Cardiac fibroblast (primary cell): ENCODE data around the gene METRN.
"Not testable (repeated sequence)": the region's sequence is repeated elsewhere in the genome, so short reads cannot be mapped to it uniquely, and the experiment has no call there.

Experiments
- DNase-seq, 2 donors: peaks; one replicate each; pipeline versions ENCODE4 v3.0.0 to v3.0.0-alpha.2; 2010; ENCODE audit warnings: low read depth in 2 of 2
- H3K4me3 ChIP-seq, 2 donors: replicated peaks in 1 of 2; 1 replicate in 1 of 2; 2 replicates in 1 of 2; pipeline ENCODE4 v1.5.1; 2011; ENCODE audit warnings: low read depth in 2 of 2, low read length in 2 of 2, mild to moderate bottlenecking in 2 of 2, moderate library complexity in 1 of 2
- TF ChIP-seq, protein P1 (sequence below): IDR thresholded peaks from one replicate; pipeline ENCODE4 v1.5.1; 2011; ENCODE audit warnings: low read depth, mild to moderate bottlenecking, low read length, inconsistent platforms

METRN gene

DNA sequence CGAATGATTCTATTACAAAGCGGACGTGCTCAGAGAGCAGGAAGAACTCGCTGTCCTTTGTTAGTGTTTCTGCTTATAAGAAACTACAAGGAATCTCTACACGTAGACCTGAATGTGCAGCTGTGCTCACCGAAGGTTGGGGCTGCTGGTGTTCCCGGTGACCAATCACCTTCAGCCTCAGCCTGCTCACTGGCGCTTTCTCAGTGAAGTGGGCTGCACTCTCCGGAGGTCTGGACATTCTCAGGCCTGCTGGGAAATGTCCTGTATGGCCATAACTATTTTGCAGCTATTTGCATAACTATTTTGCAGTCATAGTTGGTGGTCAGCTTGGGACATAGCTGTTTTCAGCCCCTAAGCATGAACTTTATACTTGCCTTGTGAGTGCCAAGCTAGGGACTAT lies 35.6 kb downstream of the METRN start:
- DNase-seq: no peak
- H3K4me3 ChIP-seq: no peak overlapping the region
- TF ChIP-seq, protein P1, sequence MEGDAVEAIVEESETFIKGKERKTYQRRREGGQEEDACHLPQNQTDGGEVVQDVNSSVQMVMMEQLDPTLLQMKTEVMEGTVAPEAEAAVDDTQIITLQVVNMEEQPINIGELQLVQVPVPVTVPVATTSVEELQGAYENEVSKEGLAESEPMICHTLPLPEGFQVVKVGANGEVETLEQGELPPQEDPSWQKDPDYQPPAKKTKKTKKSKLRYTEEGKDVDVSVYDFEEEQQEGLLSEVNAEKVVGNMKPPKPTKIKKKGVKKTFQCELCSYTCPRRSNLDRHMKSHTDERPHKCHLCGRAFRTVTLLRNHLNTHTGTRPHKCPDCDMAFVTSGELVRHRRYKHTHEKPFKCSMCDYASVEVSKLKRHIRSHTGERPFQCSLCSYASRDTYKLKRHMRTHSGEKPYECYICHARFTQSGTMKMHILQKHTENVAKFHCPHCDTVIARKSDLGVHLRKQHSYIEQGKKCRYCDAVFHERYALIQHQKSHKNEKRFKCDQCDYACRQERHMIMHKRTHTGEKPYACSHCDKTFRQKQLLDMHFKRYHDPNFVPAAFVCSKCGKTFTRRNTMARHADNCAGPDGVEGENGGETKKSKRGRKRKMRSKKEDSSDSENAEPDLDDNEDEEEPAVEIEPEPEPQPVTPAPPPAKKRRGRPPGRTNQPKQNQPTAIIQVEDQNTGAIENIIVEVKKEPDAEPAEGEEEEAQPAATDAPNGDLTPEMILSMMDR: no peak

DNA sequence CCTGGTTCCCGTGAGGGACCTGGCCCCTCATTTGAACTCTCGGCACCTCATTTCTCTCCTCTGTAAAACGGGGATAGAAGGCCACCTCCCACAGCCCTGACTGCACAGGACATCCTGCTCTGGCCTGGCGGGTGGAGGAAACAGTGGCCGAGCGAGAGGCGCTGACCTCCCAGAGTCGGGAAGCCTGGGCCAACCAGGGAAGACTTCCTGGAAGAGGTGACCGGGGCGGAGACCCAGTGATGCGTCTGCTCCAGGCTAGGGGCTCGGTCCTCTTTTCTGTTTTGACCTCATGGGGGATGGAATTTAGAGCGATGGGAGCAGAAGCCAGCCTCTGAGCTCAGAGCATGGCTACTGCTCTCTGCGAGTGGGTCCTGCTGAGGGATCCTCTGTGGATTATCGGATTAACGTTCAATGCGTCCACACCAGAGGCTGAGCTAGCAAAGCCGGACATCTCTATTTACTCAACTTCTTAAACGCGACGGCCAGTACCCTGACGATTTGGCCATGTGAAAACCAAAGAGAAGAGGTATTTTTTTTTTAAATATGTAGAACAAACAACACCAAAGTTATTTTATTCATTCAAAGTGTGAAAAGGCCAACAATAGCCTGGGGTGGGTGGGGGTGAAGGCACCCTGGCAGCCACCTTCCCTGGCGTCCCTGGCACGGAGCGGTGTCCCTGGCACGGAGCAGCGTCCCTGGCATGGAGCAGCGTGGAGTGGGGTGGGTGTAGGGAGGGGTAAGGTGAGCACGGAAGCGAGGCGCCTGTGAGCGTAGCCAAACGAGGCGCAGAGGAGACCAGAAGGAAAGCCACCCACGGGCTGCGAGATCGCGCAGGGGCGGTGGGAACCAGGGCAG lies 36.5 kb downstream of the METRN start:
- TF ChIP-seq, protein P1: no peak
- no peak overlapping the region for H3K4me3 ChIP-seq
- no peak for DNase-seq

DNA sequence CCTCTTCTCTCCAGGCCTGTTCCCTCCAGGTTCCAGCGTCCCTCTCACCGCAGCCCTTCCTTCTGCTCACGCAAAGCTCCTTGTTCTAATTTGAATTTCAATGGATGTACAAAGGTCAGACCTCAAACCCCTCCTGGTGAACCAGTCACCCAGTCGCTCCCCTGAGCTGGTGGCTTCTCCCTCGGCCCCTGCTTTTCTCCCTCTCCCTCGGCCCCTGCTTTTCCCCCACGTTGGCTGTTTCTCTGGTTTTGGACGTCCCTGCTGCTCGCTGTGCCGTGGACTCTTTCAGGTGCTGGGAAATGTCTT lies 37.0 kb downstream of the METRN start:
- TF ChIP-seq, protein P1: no peak
- DNase-seq: no peak
- no peak overlapping the region for H3K4me3 ChIP-seq

DNA sequence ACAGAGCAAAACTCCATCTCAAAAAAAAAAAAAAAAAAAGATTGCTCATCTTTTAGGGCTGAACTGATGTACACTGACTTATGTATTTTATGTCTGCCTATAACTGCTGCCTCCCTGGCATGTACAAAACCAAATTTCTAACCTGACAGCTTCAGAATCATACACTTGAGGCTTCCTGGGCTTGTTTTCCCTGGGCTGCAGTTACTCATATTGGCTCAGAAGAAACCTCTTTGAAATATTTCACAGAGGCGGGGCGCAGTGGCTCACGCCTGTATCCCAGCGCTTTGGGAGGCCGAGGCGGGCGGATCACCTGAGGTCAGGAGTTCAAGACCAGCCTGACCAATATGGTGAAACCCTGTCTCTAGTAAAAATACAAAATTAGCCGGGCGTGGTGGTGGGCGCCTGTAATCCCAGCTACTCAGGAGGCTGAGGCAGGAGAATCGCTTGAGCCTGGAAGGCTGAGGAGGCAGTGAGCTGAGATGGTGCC lies 39.2 kb downstream of the METRN start:
- H3K4me3 ChIP-seq, DNase-seq: not testable (repeated sequence)

DNA sequence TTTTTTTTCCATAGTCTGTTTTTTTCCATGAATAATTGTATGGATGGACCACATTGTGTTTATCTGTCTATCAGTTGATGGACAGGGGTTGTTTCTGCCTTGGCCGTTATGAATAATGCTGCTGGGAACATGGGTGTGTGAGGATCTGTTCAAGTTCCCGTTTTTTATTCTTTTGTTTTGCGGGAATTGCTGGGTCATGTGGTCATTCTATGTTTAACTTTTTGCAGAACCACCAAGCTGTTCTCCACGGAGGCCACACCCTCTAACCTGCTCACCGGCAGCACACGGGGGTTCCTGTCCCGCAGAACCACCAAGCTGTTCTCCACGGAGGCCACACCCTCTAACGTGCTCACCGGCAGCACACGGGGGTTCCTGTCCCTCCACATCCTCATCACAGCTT lies 39.7 kb downstream of the METRN start:
- DNase-seq: no peak
- TF ChIP-seq, protein P1: no peak
- no peak overlapping the region for H3K4me3 ChIP-seq

DNA sequence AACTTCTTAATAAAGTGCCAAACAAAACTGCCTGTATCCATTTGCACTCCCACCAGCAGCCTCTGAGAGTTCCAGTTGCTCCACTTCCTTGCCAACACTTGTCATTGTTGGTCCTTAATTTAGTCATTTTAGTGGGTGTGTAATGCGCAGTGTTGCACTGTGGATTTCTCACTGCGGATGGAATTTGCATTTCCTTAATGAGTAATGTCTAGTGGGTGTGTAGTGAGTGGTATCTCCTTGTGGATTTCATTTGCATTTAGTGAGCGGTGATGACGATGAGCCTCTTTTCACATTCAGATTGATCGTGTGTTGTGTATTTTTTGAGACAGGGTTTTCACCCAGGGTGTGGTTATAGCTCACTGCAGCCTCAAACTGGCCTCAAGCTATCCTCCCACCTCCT lies 41.5 kb downstream of the METRN start:
- no peak for DNase-seq
- TF ChIP-seq, protein P1: no peak

DNA sequence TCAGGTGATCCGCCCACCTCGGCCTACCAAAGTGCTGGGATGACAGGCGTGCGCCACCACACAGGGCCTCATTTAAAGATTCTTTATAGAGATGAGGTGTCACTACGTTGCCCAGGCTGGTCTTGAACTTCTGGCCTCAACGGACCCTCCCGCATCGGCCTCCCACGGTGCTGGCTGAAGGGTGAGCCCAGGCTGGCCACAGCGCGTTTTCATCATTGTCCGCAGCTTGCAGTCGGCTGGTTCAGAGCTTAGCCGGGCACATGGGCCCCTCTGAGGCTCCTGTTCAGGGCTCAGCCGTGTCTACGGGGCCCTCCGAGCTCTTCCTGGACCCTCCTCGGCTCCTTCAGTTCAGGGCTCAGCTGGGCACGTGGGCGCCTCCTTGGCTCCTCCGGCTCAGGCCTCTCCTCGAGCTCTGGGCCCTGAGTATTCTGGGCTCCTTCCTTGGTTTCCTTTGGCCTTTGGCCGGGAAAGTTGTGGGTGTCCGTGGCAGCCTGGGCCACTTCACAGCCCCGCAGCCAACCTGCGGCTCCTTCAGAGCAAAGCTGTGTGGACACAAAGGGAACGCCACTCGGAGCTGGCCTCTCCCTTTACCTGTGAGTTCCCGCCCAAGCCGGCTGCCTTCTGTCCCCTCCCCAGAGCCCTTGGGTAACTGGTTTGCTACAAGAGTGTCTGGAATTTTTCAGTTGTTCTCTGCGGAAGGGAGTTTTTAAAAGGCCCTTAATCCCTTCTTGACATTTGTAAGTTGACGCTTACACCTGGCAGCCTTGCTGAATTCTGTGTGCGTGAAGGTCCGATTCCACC lies 44.4 kb downstream of the METRN start:
- DNase-seq: no peak
- H3K4me3 ChIP-seq: no peak overlapping the region
- TF ChIP-seq, protein P1: no peak

More for the DNA sequence above, 41.5 kb downstream of the METRN start:
- H3K4me3 ChIP-seq: no peak overlapping the region
